SK-N-MC (cell line): ENCODE measurements around the gene CRHR2.

Source experiments
- EZH2 ChIP-seq: fragments of 200-600 bp; sonication (generic); IDR thresholded peaks from one replicate; pipeline ENCODE4 v1.6.1; 2017; ENCODE audit warnings: antibody characterized with exemption
- FOXP2 ChIP-seq: optimal IDR thresholded peaks from 2 replicates; pipeline ENCODE3; 2011; ENCODE audit warnings: mild to moderate bottlenecking, moderate library complexity; ENCODE audit not compliant: insufficient read depth; ENCODE audit errors: extremely low read length, control extremely low read depth
- POLR2AphosphoS5 ChIP-seq: IDR thresholded peaks from 2 replicates; pipeline ENCODE4 v1.6.1; 2012; ENCODE audit warnings: mild to moderate bottlenecking, low read depth, low read length, borderline replicate concordance

DNA sequence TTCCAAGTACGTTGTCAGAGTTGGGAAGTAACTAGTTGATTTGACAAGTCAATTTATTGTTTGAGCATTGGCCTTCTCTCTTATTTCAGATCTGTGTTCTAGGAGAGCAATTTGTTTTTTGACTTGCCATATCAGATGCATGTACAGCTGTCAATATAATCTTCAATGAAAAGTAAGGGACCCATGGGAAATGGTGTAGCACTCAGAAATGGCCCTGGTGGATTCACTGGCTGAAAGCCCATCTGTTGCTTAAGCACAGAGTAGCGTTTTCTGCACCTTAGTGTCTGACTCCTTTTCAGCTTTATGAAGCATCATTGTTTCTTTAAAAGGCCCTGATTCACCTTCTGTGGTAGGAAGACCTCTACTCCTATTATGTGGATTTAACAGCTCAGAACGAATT, 77.4 kb downstream of the CRHR2 start:
- no peak for TF ChIP-seq EZH2
- TF ChIP-seq FOXP2 = no peak
- no peak for TF ChIP-seq POLR2AphosphoS5
